HG02610 (cell line): ENCODE data around the gene NPL.

Experiments used
- ATAC-seq: cut with Tn5 transposase; IDR thresholded peaks from one replicate; pipeline ENCODE4 v1.9.1; 2021; ENCODE audit warnings: mild to moderate bottlenecking, moderate library complexity; ENCODE audit not compliant: unreplicated experiment

Gene NPL

GRCh38 chr1:182811975-182812722 lies 22.6 kb downstream of the NPL start:
- ATAC-seq, result no peak

- ATAC-seq, result no peak
Observed at GRCh38 chr1:182816863-182817262, 27.3 kb downstream of the NPL start.

GRCh38 chr1:182817802-182818201 lies 28.2 kb downstream of the NPL start:
- no peak for ATAC-seq

GRCh38 chr1:182823220-182823619 lies 33.6 kb downstream of the NPL start:
- no peak for ATAC-seq

- ATAC-seq, result no peak
Observed at GRCh38 chr1:182826892-182827291, 37.3 kb downstream of the NPL start.

GRCh38 chr1:182829285-182829932 lies 39.8 kb downstream of the NPL start:
- no peak for ATAC-seq

GRCh38 chr1:182833271-182833670 lies 43.7 kb downstream of the NPL start:
- ATAC-seq, result no peak

GRCh38 chr1:182834326-182834725 lies 44.8 kb downstream of the NPL start:
- ATAC-seq, result no peak

- ATAC-seq, result no peak
Observed at GRCh38 chr1:182835806-182836205, 46.2 kb downstream of the NPL start.

- ATAC-seq, result peak; percentile 80
Observed at GRCh38 chr1:182839209-182840066, 49.9 kb downstream of the NPL start, which contains the start of gene DHX9. TSS of gene DHX9 (plus strand) at chr1:182839347. CDS start at chr1:182842567, 3,220 bp downstream.

GRCh38 chr1:182841368-182841988 lies 51.9 kb downstream of the NPL start:
- ATAC-seq, result no peak

GRCh38 chr1:182842265-182842664 lies 52.7 kb downstream of the NPL start:
- no peak for ATAC-seq

- ATAC-seq, result no peak
Observed at GRCh38 chr1:182845379-182845778, 55.8 kb downstream of the NPL start.

- no peak for ATAC-seq
Observed at GRCh38 chr1:182845894-182846293, 56.3 kb downstream of the NPL start.

- no peak for ATAC-seq
Observed at GRCh38 chr1:182847105-182847504, 57.5 kb downstream of the NPL start.

GRCh38 chr1:182848736-182849135 lies 59.2 kb downstream of the NPL start:
- ATAC-seq, result no peak

GRCh38 chr1:182850319-182850718 lies 60.7 kb downstream of the NPL start:
- no peak for ATAC-seq

- ATAC-seq, result peak; percentile 76
Observed at GRCh38 chr1:182851825-182852224, 62.3 kb downstream of the NPL start.

- ATAC-seq, result no peak
Observed at GRCh38 chr1:182855911-182856310, 66.3 kb downstream of the NPL start.

GRCh38 chr1:182857212-182857611 lies 67.6 kb downstream of the NPL start:
- ATAC-seq, result no peak

- no peak for ATAC-seq
Observed at GRCh38 chr1:182860658-182861057, 71.1 kb downstream of the NPL start.
